DMS53 treated with DMSO at 0.1 percent for 48 hours (cell line): Measurements from ENCODE around the gene NUP214.
"Not testable (repeated sequence)": the region's sequence is repeated elsewhere in the genome, so short reads cannot be mapped to it uniquely, and the experiment has no call there.

Experiments
- DNase-seq: peaks from one replicate; lab custom pipeline; 2025; ENCODE audit not compliant: unreplicated experiment; lab: John Stamatoyannopoulos, UW

NUP214 gene

DNA sequence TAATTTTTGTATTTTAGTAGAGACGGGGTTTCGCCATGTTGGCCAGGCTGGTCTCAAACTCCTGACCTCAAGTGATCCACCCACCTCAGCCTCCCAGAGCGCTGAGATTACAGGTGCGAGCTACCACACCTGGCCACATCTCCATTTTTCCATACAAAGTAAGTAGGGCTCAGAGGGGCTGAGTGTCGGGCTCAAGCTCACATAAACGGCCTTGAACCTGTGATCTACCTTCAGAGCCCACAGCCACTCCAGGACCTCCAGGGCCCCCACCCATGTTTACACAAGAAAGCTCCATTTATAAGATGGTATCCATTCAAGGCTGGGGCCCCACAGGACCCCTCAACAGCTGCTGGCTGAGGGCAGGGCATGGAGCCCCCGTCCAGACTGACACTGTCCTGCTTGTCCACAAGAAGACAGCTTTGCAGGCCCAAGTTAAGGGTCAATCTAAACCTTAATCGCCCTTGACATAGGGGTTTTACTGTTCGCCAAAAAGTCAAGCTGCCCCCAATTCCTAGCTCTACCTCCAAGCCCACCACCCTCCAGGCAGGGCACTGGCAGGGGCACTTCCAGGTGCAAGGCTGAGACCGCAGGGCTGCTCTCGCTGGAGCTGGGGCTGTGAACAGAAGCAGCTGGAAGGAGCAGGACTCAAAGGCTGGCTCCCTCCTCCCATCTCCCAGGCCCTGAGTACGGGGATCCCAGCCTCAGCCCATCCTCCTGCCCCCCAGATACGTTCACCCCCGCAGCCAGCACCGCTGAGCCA lies 132.1 kb downstream of the NUP214 start:
- DNase-seq: no peak

DNA sequence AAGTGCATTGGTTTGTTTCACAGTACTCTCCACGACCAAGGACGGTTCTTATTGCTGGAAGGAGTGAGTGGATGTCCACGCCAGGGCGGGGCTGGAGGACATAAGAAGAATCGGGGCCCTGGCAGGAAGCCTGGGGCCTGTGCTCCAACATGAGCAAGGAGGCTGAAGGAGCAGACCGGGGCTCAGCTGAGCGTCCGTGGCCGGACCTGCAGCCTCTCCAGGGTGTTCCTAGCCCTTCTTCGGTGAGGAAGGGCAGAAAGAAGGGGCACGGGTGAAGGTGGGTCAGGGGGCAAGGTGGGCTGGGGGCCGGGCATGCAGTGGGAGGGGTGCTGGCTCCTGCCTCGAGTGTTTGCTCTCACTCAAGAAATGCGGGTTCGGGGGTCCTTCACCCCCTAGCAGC lies 132.8 kb downstream of the NUP214 start:
- DNase-seq: no peak

DNA sequence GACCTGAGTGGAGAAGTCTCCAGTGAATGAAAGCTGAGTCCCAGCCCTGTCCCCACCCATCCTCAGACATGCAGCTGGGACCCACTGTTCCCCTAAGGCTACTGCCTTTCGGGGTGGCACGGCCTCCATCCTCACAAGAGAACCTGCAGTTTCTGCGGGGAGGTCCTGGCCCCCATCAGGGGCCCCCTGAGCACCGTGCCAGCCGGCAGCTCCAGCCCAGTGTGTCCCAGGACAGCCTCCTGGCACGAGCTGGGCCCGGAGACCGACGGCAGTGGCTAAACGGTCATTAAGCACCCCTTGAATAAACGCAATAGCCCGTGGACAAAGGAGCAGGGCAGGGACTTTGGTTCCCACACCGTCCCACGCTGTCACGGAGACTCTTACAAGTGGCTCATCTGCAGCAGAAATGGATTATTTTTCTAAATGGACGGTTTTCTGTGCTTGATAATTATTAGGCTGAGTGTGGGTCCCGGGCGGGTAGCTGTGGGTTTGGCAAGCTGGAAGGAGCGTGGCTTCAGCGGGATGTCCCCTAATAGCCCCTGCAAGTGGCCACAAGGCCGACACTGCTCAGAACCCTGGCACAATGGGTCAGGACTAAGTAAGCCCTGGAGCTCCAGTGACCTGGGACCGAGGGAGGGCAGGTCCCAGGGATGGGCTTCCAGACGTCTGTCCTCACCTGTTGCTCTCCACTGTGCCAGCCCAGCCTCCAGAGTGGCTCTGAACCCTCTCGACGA lies 133.5 kb downstream of the NUP214 start:
- DNase-seq: no peak

DNA sequence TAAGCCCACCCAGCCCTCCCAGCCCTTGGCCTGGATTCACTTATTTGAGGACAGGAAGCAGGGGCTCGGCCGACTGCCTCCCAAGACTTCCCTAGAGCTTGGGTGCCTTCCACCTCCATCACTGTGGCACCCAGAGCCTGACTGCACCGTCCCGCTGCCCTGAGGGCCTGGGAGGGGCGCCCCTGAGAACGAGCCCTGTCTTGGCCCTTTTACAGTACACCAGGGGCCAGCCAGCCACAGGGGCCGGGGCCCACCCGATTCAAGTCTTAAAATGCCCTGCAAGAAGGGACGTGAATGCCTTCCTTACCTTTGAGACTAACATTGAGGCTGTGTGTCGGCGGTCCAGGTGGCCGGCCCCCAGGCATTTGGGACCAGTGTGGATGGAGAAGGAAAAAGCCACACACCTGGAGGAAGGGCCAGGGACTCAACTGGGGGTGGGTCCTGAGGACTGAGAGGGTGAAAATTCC lies 134.1 kb downstream of the NUP214 start:
- DNase-seq: no peak

DNA sequence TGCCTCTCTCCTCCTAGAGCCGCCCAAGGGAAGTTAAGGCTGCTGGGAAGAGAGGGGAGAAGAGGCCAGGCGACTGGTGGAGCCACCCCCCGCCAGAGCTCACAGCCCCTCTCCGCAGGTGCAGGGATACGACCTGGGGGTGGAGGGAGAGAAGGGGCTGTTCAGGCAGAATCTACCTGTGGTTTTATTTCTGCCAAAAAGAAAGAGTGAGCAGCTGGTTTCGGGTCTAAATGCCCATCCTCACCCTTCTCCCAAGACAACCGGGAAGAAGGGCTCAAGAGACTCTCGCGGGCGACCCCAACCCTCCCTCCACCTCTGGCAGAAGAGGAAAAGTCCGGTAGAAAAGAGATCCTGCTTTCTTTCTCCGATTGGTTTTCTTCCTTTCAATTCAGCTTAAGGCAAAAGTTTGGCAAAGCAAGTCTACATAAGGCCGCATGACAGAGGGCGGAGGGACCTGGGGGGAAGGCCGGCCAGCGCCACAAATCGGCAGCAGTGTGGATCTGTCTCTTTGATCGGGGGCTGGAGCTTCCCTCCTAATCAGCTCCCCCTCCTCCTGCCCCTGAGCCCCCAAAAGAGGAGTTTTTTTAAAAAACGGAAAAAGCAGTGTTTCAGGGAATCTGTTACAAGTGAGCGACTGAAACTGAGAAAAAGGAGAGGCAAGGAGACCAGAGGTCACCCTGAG lies 134.7 kb downstream of the NUP214 start:
- no peak for DNase-seq

DNA sequence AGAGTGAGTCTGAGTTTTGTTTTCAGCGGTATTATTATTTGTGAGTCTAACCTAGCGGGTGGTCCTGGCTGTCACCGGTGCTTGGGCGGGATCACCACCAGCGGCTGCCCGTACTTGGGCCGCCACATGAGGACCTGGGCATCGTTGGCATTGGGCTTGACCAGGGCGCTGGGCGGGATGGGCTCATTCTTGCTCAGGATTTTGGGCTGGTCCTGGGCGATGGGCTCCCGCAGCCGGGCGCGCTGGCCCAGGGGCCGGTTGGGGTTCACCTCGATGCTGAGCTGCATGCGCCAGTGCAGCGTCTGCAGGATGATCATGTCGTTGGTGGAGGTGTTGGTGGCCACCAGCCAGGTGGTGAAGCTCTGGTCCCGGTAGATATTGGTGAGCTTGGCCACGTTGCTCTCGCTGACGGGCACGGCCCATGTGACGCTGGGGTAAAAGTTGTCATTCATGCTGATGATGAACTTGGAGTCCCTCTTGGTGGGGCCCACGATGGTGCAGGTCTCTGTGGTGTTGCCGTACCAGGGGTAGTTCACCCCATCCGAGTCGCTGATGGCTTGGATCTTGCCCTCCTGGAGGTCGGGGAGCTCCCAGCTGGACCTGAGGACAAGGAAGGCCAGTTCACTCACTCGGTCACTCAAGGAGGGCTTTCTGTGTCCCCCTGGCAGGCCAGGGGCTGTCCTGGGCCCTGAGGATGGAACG lies 135.5 kb downstream of the NUP214 start:
- DNase-seq: no peak

DNA sequence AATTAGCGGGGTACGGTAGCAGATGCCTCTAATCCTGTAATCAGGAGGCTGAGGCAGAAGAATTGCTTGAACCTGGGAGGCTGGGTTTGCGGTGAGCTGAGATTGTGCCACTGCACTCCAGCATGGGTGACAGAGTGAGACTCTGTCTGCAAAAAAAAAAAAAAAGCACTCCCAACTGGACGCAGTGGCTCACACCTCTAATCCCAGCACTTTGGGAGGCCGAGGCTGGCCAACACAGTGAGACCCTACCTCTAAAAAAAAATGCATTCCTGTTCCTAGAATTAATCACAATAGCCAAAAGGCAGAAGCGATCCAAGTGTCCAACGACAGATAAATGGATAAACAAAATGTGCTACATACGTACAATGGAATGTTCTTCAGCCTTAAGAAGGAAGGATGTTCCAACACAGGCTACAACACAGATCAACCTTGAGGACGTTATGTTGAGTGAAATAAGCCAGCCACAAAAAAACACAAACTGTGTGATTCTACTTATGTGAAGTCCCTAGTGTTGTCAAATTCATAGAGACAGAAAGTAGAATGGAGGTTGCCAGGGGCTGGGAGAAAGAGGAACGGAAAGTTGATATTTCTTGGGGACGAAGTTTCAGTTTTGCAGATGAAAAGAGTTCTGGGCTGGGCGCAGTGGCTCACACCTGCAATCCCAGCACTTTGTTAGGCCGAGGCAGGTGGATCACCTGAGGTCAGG lies 137.1 kb downstream of the NUP214 start:
- no peak for DNase-seq

DNA sequence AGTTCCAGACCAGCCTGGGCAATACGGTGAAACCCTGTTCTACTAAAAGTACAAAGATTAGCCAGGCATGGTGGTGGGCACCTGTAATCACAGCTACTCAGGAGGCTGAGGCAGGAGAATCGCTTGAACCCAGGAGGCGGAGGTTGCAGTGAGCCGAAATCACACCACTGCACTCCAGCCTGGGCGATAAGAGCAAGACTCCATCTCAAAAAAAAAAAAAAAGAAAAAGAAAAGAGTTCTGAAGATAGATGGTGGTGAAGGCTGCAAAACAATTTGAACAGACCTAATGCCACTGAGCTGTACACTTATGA lies 137.6 kb downstream of the NUP214 start:
- DNase-seq: not testable (repeated sequence)

DNA sequence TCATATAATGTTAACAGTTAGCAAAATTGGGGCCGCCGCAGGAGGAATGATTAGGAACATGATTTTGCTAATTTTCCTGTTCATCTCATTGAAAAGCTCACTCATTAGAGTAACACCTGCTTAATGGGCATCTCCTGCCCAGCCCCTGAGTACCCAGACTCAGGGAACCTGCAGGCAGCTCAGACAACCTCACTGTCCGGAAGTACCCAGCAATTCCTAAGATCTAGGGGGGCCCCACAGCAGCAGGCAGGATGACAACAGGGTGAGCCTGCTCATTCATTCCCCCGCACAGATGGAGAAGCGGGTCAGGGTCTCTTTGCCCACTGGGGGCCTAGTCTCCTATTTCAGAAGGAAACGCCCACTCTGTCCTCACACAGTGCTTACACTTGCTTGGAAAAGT lies 138.3 kb downstream of the NUP214 start:
- no peak for DNase-seq

DNA sequence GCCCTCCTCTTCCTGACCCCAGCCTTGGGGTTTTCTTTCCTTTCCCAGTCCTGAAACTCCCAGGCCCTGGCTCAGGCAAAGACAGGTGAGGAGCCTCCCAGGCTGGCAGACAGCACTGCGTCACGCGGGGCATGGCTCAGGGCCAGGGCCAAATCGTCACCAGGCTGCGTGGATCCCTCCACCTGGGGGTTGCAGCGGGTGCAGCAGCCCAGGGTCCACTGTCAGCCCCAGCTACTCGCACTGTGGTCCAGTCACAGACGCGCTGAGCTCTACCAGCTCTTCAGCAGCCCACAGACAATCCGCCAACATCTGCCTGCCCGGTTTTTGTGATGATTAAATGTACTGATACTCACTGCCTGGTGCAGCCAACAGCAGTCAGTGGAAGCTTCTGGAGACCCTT lies 138.8 kb downstream of the NUP214 start:
- DNase-seq: no peak

DNA sequence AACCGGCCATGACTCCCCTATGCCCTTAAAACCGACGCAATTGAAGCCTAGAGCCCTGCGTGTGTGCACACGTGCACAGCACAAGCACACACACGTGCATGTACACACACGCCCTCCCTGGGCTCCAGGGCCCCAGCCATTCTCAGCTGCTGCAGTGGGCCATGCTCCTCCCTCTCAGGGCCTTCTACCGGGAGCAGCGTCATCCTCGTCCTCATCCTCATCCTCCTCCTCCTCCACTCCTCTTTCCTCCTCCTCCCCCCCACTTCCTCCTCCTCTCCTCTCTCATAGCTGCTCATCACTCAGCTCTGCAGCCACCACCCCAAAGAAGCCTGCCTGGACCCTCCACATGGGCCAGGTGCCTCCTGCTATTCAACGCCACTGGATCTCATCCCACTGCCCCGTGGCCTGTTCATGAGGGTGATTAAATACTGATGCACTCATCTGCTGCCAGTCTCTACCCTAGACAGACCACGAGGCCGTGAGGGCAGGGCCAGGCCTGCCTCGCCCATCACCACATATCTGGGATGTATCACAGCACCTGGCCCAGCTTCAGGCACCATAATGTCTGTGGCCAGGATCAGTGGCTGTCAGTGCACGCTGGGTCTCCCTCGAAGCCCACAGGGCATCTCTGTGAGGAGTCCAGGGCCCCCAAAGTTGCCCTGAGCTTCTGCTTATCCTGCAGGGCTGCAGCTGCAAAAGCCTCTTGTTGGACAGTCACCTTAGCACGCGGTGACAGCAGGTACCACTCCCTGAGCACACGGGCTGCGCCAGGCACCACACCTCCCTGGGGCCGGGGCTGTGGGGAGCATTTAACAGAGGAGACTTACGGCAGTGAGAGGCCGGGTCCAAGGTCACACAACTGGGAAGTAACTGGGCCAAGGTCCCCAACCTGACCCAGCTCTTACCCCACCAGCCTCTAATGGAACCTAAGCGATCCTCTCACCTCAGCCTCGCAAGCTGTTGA lies 141.2 kb downstream of the NUP214 start:
- DNase-seq: no peak

DNA sequence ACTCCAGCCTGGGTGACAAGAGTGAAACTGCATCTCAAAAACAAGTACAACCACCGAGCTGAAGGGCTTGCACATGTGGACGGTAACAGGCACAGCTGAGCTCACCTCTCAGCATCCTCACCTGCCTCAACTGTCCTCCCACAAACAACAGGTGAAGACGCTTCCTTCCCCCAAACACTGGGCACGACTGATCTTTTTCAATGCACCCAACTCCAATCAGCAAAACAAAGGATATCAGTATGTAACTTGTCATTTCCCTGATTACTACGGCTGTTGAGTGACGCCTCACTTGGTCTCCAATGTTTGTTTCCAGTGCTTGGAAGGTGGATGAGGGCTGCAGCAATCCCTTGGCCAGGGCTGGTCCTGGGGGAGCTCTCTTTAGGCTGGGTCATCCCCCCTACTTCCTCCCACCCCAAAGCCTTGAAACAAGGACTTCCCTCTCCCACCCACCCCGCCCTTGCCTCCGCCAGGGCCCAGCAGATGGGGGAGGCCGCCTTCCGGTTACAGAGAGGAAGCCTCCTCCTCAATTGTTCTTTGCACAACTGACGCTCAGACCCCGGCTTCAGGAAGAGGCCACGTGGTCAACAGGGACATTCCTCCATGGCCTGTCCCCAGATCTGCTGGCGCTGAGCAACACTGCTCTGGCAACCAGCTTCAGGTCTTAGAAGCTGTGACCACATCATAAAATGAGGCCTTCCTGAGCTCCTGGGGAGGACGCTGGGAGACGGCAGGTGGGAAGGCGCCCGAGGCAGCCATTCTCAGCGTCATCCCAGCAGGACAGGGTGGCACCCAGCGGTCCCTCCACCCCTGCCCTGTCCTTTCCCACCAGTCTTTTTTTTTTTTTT lies 145.0 kb downstream of the NUP214 start:
- no peak for DNase-seq

DNA sequence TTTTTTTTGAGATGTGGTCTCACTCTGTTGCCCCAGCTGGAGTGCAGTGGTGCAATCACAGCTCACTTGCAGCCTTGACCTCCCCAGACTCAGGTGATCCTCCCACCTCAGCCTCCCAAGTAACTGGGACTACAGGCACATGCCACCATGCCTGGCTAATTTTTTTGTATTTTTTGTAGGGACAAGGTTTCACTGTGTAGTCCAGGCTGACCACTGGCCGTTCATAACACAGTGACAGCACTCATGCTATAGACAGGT lies 145.6 kb downstream of the NUP214 start:
- DNase-seq: not testable (repeated sequence)

DNA sequence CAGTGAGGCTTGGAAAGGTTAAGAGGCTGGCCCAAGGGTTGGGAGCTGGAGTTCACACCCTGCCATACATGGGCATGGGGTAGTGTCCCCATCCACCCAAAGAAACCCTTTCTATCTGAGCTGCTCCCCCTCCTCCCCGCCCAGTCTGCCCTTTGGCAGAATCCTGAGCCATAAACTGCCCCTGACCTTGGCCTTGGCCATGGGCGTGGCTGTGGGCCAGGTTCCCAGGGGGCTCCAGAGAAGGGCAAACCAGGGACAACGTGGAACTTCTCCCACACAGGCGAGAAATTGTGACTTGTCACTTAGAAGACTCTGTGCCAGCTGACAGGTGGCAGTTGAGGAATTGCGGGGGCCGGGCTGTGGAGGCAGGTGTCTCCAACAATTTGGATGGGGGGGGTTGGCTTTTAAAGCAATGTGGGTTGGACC lies 146.1 kb downstream of the NUP214 start:
- no peak for DNase-seq

DNA sequence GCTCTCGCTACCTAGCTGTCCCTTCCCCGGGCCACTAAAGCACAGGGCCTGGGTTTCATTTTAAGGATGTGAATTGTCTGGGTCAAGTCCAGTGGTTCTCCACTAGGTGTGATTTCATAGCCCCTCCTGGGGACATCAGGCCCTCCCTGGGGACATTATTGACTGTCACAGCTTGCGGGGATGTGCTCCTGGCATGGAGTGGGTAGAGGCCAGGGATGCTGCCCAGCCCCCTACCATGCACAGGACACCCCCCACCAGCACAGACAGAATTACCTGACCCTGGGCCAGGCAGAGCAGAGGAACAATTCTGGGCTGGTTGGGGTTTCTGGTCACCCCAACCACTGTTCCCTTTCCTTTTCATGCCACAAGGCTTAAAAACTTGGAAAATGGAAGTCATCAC lies 146.8 kb downstream of the NUP214 start:
- no peak for DNase-seq

DNA sequence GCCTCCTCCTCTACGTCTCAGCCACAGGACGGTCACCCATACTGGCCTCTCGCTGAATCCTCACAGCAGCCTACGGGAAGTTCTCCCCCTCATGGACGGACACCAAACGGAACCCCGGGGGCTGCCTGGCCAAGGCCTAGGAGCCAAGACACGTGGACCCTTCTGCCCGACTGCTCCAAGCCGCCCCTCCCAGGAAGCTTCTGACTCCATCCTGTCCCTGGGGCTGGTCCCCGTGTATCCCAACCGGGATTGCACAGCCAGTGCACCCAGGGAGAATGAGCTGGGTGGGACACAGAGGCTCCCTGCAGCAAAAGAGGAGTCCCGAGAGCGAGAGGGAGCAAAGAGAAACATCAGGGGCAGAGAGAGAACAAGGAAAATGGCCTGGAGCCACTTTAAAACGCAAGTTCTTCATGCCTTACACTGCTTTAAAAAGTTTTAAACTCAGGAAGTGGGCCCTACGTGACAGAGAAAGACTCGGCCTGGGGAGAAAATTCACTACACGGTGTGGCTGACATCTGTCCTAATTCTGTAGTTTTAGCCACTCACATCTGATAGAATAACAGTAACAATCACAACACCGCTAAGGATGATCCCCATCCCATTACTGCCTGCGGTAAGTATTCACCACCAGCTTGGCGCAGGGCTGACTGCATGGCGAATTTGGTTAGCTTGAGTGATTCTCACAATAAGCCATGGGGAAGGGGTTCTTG lies 147.9 kb downstream of the NUP214 start:
- DNase-seq: no peak

DNA sequence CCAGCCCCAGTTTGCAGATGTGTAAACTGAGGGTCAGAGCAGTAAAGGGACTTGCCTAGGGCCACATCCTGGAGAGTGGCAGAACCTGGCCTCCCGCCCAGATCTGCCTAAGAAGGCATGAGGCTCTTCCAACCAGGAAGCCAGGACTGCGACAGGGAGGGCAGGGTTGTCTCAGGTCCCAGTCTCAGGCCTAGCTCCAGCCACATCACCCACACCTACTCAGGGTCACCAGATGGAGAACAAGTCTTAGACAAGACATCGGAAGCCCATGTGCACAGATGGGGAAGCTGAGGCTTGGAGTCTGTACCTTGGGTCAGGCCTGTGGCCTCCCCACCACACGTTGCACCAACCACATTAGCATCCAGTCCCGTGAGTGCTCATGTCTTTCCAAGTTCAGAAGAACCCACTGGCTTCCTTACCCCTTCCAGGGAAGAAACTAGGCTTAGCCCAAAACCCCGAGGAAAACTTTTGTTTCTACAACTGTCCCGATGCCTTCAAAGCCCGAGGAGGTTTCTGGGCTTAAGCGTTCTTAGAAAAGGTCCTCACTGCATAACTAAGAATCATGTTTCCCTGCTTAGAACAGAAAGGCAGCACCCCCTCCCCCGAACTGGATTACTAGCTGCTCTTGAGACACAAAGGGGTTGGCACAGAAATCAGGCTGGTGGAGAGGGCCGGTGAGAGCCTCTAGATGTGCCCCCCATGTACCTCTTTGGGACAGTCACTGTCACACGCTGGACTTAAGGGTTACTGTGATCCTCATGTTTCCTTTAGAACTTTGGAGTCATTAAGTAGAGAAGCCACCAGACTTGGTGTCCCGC lies 148.7 kb downstream of the NUP214 start:
- DNase-seq: no peak
